ENCODE results near the gene ASB6.

The ASB6 gene

DNA sequence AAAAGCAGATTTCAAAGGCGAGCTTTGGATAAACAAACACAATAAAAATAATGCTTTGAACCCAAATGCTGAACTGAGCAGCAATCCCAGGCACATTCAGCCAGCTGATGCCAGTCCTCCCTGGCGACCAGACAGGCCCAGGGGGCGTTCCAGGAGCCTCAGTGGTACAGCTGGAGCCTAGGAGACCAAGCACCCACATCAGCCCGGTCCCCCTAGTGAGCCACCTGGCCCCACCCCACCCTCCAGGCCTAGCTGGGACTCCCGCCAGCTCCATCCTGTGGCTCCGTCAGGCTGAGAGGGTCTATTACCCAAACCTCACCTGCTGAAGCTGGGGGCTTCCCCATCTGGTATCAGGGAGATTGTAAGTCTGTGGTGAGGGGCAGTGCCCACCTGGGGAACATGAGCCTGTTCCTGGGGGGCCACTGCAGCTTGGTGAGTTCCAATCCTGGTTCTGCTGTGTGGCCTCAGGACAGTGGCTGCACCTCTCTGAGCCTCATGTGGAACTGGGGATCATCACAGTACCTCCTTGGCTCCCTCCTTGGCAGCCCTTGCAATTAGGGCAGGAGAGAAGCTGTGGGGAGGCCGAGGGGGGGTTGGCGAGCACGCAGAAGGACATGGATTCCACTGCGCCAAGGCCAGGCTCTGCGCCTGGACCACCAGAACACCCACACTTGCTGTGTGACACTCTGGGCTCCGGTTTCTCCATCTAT is 37.7 kb downstream of the ASB6 start:
- TF ChIP-seq, protein P1, sequence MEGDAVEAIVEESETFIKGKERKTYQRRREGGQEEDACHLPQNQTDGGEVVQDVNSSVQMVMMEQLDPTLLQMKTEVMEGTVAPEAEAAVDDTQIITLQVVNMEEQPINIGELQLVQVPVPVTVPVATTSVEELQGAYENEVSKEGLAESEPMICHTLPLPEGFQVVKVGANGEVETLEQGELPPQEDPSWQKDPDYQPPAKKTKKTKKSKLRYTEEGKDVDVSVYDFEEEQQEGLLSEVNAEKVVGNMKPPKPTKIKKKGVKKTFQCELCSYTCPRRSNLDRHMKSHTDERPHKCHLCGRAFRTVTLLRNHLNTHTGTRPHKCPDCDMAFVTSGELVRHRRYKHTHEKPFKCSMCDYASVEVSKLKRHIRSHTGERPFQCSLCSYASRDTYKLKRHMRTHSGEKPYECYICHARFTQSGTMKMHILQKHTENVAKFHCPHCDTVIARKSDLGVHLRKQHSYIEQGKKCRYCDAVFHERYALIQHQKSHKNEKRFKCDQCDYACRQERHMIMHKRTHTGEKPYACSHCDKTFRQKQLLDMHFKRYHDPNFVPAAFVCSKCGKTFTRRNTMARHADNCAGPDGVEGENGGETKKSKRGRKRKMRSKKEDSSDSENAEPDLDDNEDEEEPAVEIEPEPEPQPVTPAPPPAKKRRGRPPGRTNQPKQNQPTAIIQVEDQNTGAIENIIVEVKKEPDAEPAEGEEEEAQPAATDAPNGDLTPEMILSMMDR (conservative IDR thresholded peaks at IDR 0.05; ENCODE audit: low read depth, low read length) = no peak
- no peak overlapping the region for H3K4me3 ChIP-seq (ENCODE audit: low read length)
- DNase-seq (ENCODE audit: low read depth) = no peak

DNA sequence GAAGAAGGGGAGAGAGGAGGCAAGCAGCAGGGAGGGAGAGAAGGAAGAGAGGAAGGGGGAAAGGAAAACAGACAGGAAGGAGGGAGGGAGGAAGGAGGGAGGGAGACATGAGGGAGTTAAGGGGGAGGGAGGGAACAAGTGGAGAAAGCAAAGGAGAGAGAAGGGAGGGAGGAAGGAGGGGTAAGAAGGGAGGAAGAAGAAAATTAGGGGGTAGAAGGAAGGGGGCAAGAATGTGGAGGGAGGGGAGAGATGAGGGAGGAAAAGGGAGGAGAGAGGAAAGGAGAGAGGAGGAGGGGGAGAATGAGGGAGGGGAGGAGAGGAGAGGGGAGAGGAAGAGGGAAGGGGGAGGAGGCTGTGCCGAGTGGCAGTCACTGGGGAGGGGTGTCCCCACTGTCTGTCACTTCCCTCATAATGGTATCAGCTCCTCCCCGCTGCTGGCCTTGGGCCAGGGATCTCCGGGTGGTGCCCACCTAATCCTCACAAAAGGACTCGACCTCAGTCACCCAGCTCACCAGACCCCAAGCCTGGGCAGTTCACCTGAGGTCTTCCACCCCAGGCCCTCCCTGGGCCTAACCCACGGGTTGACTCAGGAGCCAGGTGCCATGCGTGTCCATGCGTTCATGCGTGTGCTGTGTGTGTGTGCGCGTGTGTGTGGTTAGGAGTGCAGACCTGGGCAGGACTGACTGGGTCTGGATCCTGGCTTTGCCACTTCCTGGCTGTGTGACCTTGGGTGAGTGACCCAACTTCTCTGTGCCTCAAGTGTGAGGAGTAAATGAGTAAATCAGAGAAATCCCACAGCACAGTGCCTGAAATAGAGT is 39.1 kb downstream of the ASB6 start:
- TF ChIP-seq, protein P1 (conservative IDR thresholded peaks at IDR 0.05; ENCODE audit: low read depth, low read length) = no peak

DNA sequence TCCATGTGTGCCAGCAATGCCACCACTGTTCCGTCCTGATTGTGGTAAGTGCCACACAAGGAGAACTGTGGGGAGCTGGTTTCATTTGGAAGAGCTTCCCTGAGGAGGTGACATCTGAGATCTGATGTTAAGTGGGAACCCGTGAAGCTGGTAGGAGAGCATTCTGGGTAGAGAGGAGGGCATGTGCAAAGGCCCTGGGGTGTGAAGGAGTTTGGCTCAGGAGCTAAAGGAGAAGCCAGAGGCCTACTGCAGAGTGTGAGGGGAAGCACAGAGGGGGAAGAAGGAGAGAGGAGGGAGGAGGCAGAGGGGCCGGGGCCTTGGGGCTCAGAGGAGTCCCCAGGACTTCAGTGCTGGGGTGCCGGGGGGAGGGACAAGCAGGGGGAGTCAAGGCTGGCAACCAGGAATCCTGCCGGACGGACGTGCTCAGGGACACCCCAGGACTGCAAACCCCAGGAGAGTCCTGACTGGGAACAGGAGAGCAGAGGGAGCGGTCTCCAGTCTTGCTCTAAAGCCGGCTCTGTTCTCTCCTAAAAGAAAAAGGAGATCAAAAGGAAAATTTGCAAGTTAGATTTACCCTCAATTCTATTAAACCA is 40.8 kb downstream of the ASB6 start:
- no peak overlapping the region for H3K4me3 ChIP-seq (ENCODE audit: low read length)
- TF ChIP-seq, protein P1 (conservative IDR thresholded peaks at IDR 0.05; ENCODE audit: low read depth, low read length) = no peak
- DNase-seq (ENCODE audit: low read depth) = no peak

More for the DNA sequence above, 39.1 kb downstream of the ASB6 start:
- no peak for DNase-seq (ENCODE audit: low read depth)
- no peak overlapping the region for H3K4me3 ChIP-seq (ENCODE audit: low read length)

DNA sequence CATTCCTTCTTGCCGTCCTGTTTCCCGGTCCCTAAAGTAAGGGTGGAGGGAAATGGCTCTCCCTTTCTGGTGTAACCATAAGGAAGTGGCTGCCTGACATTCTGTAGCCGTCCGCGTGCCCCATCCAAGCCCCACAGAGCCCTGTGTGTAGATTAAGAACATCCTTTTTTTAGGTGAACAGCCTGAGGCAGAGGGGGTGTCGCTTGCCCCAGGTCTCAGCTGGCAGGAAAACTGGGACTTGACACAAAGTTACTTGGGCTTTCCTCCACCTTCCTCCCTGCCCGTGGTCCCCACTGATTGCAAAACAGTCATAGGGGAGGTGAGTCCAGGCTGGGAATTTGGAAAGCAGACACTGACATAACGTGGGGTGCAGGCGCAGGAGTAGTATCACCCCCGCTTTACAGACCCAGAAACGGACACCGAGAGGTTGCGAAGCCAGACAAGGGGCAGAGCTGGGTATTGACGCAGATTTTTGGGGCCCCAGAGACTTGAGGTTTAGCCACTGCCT is 43.8 kb downstream of the ASB6 start:
- no peak overlapping the region for H3K4me3 ChIP-seq (ENCODE audit: low read length)
- TF ChIP-seq, protein P1 (conservative IDR thresholded peaks at IDR 0.05; ENCODE audit: low read depth, low read length) = no peak
- no peak for DNase-seq (ENCODE audit: low read depth)

DNA sequence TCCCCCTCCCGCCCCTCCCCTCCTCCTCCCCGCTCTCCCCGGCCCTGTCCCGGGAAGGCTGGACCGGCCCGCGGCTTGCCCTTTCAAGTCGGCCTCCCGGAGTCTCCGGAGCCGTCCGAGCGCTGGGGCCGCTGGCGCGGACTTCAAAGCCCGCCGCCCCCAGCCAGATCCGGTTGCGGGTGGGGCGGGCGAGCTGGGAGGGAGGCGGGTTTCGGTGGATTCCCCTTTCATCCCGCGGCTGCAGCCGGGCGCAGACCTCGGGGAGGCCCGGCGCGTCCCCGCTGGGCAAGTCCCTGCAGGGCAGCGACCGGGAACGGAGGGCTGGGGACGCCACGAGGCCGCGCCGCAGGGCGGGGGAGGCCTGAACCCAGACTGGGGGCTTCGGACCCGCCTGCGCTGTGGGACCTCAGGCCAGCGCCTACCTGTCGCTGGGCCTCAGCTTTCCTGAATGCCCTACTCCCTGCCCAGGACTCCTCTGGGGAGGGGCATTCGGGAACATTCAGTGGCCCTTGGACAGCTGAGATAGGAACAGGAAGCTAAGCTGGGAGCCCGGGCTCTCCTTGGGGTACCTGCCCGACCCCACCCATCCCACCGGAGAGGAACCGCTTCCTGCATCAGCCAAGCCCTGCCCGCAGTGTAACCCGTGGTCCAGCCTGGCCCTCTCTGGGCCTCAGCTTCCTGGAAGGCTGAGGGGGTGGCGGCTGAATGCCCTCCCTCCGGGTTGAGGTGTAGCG is 44.4 kb downstream of the ASB6 start:
- H3K4me3 ChIP-seq (ENCODE audit: low read length) = peak overlapping the region; percentile 41
- DNase-seq (ENCODE audit: low read depth) = no peak
- TF ChIP-seq, protein P1 (conservative IDR thresholded peaks at IDR 0.05; ENCODE audit: low read depth, low read length) = no peak

DNA sequence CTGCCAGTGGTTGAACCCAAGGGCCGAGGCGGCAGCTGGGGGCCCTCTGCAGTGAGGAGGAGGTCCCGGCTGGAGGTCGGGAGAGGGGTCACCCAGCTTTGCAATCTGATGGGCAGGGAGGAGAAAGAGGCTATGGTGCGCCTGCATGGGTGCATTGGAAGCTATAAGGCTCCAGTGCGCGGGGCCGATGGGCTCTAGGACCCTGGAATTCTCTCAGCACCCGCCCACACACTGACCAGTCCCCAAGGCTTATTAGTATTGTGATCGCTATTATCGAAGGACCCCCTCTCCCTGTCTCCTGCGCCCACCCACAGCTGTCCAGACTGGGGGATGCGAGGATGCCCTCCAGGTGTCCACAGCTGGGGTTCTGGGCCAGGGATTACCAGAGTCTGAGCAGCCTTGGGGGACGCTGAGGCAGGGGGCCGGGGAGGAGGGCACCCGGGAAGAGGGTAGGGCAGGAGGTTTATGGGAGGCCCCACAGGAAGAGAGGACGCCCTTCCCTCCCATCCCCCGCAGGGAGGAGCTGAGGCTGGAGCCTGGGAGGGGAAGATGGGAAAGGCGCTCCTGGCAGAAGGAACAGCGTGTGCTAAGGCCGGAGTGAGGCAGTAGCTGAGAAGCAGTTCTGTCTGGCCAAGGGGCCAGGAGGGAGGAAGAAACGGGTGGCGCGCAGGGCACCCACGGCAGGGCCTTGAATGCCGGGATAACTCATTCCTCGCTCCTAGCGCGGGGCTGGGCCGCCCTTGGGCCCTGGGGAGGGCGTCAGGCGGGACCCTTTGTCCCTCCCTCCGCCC is 45.2 kb downstream of the ASB6 start:
- TF ChIP-seq, protein P1 (conservative IDR thresholded peaks at IDR 0.05; ENCODE audit: low read depth, low read length) = no peak
- peak overlapping the region; percentile 41 for H3K4me3 ChIP-seq (ENCODE audit: low read length)
- no peak for DNase-seq (ENCODE audit: low read depth)

Data from retinal pigment epithelial cell (primary cell).